ENCODE data around the gene CCDC85A. TPM values are rescaled to one million over a fixed set of nuclear protein-coding genes. Genes with fewer than 3 reads are reported as not detected.

Gene CCDC85A
- total RNA-seq, 6 experiments from 2014 or later, result 0.07 to 0.31 (median 0.14) TPM; not detected in 1

GRCh38 chr2:56386657-56387056 lies 202.9 kb downstream of the CCDC85A start:
- TF ChIP-seq POLR2A (IDR thresholded peaks at IDR 0.05), result no peak
- no peak for TF ChIP-seq CTCF (IDR thresholded peaks at IDR 0.05)
- Histone ChIP-seq H3K4me3 (no peak overlapping the region), H3K36me3 (no peaks in the 10 kb centered on the region), H3K9me3 (no peaks in the 10 kb centered on the region), H3K27me3 (no peaks in the 10 kb centered on the region), H3K27ac (no peak overlapping the region), H3K4me1 (peaks cover 0 to 12% (median 5%) of the 10 kb centered on the region in 4 donors)
- intact Hi-C loops (cut with DNase I), result no loop called here
- DNase-seq (no peak), ATAC-seq (no peak)
- WGBS (ENCODE audit: insufficient coverage, low coverage, low lambda C conversion rate, missing lambda C conversion rate), result 70% methylated on average over 1 of the region's 1 CpG

GRCh38 chr2:56390644-56391043 lies 206.9 kb downstream of the CCDC85A start:
- WGBS (ENCODE audit: insufficient coverage, low coverage, low lambda C conversion rate, missing lambda C conversion rate), result 47% methylated on average over 2 of the region's 2 CpGs
- H3K27ac ChIP-seq, result no peak overlapping the region
- intact Hi-C loops (cut with DNase I), result no loop called here
- H3K36me3 ChIP-seq, result no peaks in the 10 kb centered on the region
- H3K4me1 ChIP-seq, result no peaks in the 10 kb centered on the region
- H3K27me3 ChIP-seq, result no peaks in the 10 kb centered on the region
- no peaks in the 10 kb centered on the region for H3K9me3 ChIP-seq
- H3K4me3 ChIP-seq, result no peak overlapping the region
- DNase-seq, result no peak
- ATAC-seq, result no peak
- TF ChIP-seq CTCF (IDR thresholded peaks at IDR 0.05), result no peak
- TF ChIP-seq POLR2A (IDR thresholded peaks at IDR 0.05), result no peak

GRCh38 chr2:56410140-56410539 lies 226.3 kb downstream of the CCDC85A start:
- DNase-seq (no peak), ATAC-seq (no peak)
- Histone ChIP-seq H3K36me3 (no peaks in the 10 kb centered on the region), H3K27ac (no peak overlapping the region), H3K4me3 (no peak overlapping the region), H3K9me3 (no peaks in the 10 kb centered on the region), H3K4me1 (no peaks in the 10 kb centered on the region), H3K27me3 (no peaks in the 10 kb centered on the region)
- intact Hi-C loops (cut with DNase I), result no loop called here
- no peak for TF ChIP-seq POLR2A (IDR thresholded peaks at IDR 0.05)
- TF ChIP-seq CTCF (IDR thresholded peaks at IDR 0.05), result no peak
- WGBS (ENCODE audit: insufficient coverage, low coverage, low lambda C conversion rate, missing lambda C conversion rate), result 71% methylated on average over 1 of the region's 1 CpG

GRCh38 chr2:56416500-56417176 lies 232.8 kb downstream of the CCDC85A start:
- Histone ChIP-seq H3K36me3 (no peaks in the 10 kb centered on the region), H3K4me3 (no peak overlapping the region), H3K9me3 (no peaks in the 10 kb centered on the region), H3K27ac (no peak overlapping the region), H3K27me3 (no peaks in the 10 kb centered on the region), H3K4me1 (no peaks in the 10 kb centered on the region)
- WGBS (ENCODE audit: insufficient coverage, low coverage, low lambda C conversion rate, missing lambda C conversion rate), result 78% methylated on average over 1 of the region's 1 CpG
- intact Hi-C loops (cut with DNase I), result no loop called here
- TF ChIP-seq POLR2A (IDR thresholded peaks at IDR 0.05) (no peak), CTCF (IDR thresholded peaks at IDR 0.05) (no peak)
- ATAC-seq (no peak), DNase-seq (no peak)

Small RNA genes lying within 50 kb of the gene (small RNA-seq; reads per million reads assigned to genes)
- 0 reads per million in 2 experiments for gene RNA5SP93
